ENCODE measurements around the gene SCN5A.

The SCN5A gene

GRCh38 chr3:38598791-38599190 lies 50.7 kb downstream of the SCN5A start:
- no peak for DNase-seq

- DNase-seq, result no peak
Observed at GRCh38 chr3:38597502-38598060, 51.9 kb downstream of the SCN5A start.

- DNase-seq, result no peak
Observed at GRCh38 chr3:38595393-38595792, 54.1 kb downstream of the SCN5A start.

- DNase-seq, result no peak
Observed at GRCh38 chr3:38590521-38590920, 59.0 kb downstream of the SCN5A start.

GRCh38 chr3:38588995-38589937 lies 60.2 kb downstream of the SCN5A start:
- no peak for DNase-seq

- DNase-seq, result no peak
Observed at GRCh38 chr3:38588371-38588971, 61.0 kb downstream of the SCN5A start.

GRCh38 chr3:38587548-38588131 lies 61.8 kb downstream of the SCN5A start:
- no peak for DNase-seq

- DNase-seq, result no peak
Observed at GRCh38 chr3:38586546-38587520, 62.7 kb downstream of the SCN5A start.

GRCh38 chr3:38585791-38586420 lies 63.6 kb downstream of the SCN5A start:
- no peak for DNase-seq

GRCh38 chr3:38583688-38584087 lies 65.8 kb downstream of the SCN5A start:
- DNase-seq, result no peak

- DNase-seq, result no peak
Observed at GRCh38 chr3:38582941-38583645, 66.4 kb downstream of the SCN5A start.

GRCh38 chr3:38582316-38582715 lies 67.2 kb downstream of the SCN5A start:
- no peak for DNase-seq

GRCh38 chr3:38581774-38582173 lies 67.7 kb downstream of the SCN5A start:
- DNase-seq, result no peak

- DNase-seq, result no peak
Observed at GRCh38 chr3:38580450-38581382, 68.8 kb downstream of the SCN5A start.

GRCh38 chr3:38579551-38580449 lies 69.7 kb downstream of the SCN5A start:
- peak in 1 of 2 donors; percentile 0 for DNase-seq

GRCh38 chr3:38579141-38579540 lies 70.3 kb downstream of the SCN5A start:
- no peak for DNase-seq

GRCh38 chr3:38578551-38578950 lies 70.9 kb downstream of the SCN5A start:
- DNase-seq, result no peak

- no peak for DNase-seq
Observed at GRCh38 chr3:38578081-38578475, 71.4 kb downstream of the SCN5A start.
